Lung microvascular endothelial cell (primary cell): ENCODE results near the gene PCK1. TPM values are rescaled to one million over a fixed set of nuclear protein-coding genes. Genes with fewer than 3 reads are reported as not detected.
"Not testable (repeated sequence)": the region's sequence is repeated elsewhere in the genome, so short reads cannot be mapped to it uniquely, and the experiment has no call there.

Experiments
- DNase-seq, 2 donors: peaks; one replicate each; pipeline versions ENCODE4 v3.0.0 to v3.0.0-alpha.2; 2010; ENCODE audit warnings: low read depth in 2 of 2
- total RNA-seq: library from RNA; depleted of rRNA; stranded (reverse); fragments of >200 nt; gene quantifications from 2 replicates; pipeline ENCODE4 v1.2.1, GENCODE V29; 2014

Gene PCK1
- total RNA-seq, result not detected in 2 replicates

DNA sequence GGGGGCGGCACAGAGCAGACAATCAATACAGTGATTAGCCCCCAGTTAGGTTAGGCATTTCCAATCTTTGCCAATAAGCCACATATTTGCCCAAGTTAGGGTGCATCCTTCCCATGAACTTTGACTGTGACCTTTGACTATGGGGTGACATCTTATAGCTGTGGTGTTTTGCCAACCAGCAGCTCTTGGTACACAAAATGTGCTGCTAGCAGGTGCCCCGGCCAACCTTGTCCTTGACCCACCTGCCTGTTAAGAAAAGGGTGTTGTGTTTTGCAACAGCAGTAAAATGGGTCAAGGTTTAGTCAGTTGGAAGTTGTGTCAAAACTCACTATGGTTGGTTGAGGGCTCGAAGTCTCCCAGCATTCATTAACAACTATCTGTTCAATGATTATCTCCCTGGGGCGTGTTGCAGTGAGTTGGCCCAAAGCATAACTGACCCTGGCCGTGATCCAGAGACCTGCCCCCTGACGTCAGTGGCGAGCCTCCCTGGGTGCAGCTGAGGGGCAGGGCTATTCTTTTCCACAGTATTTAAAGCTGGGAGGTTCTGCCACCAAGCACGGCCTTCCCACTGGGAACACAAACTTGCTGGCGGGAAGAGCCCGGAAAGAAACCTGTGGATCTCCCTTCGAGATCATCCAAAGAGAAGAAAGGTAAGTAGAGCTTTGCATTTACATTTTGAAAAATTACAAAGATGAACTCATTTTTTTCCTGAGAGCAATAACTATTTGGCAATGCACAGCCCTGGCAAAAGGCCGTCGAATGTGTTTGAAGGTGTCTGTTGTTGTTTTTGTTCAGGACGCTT lies at the start of gene PCK1:
Gene PCK1 (plus strand): TSS at position 557 of the 802 bp plus-strand sequence. CDS start 302 bp downstream, outside the sequence.
- DNase-seq, result no peak

GRCh38 chr20:57511709-57512108 lies 49.2 kb upstream of the PCK1 start:
- not testable (repeated sequence) for DNase-seq

GRCh38 chr20:57512432-57512831 lies 48.5 kb upstream of the PCK1 start:
- DNase-seq, result no peak

- no peak for DNase-seq
Observed at GRCh38 chr20:57513199-57513598, 47.7 kb upstream of the PCK1 start.

- DNase-seq, result peak; percentile 73 to 84
Observed at GRCh38 chr20:57514273-57514751, 46.6 kb upstream of the PCK1 start.

- no peak for DNase-seq
Observed at GRCh38 chr20:57517904-57518303, 43.0 kb upstream of the PCK1 start.

GRCh38 chr20:57522380-57523140 lies 38.4 kb upstream of the PCK1 start:
- no peak for DNase-seq

- no peak for DNase-seq
Observed at GRCh38 chr20:57523782-57524181, 37.1 kb upstream of the PCK1 start.

- DNase-seq, result no peak
Observed at GRCh38 chr20:57524511-57525176, 36.3 kb upstream of the PCK1 start, which contains the start of gene CTCFL. TSS of gene CTCFL (minus strand) at chr20:57525140. CDS start at chr20:57524205, 935 bp downstream.

GRCh38 chr20:57525328-57526086 lies 35.4 kb upstream of the PCK1 start:
- no peak for DNase-seq

DNA sequence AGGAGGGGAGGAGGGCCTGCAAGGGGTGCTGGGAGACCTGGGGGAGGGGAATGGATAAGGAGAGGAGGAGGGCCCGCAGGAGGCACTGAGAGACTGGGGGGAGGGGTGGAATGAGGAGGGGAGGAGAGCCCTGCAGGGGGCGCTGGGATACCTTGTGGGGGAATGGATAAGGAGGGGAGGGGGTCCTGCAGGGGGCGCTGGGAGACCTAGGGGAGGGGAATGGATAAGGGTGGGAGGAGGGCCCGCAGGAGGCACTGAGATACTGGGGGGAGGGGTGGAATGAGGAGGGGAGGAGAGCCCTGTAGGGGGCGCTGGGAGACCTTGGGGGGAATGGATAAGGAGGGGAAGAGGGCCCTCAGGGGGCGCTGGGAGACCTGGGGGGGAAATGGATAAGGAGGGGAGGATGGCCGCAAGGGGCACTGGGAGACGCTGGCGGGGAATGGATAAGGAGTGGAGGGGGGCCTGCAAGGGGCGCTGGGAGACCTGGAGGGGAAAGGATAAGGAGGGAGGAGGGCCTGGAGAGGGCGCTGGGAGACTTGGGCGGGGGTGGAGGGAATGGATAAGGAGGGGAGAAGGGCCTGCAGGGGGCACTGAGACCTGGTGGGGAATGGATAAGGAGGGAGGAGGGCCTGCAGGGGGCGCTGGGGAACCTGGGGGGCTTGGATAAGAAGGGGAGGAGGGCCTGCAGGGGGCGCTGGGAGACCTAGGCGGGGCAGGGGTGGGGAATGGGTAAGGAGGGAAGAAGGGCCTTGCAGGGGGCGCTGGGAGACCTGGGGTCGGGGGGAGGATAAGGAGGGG lies 34.6 kb upstream of the PCK1 start:
- DNase-seq, result no peak

GRCh38 chr20:57526885-57527460 lies 33.9 kb upstream of the PCK1 start:
- DNase-seq, result no peak

- DNase-seq, result no peak
Observed at GRCh38 chr20:57527728-57528127, 33.2 kb upstream of the PCK1 start.

GRCh38 chr20:57528148-57528547 lies 32.8 kb upstream of the PCK1 start:
- DNase-seq, result no peak

DNA sequence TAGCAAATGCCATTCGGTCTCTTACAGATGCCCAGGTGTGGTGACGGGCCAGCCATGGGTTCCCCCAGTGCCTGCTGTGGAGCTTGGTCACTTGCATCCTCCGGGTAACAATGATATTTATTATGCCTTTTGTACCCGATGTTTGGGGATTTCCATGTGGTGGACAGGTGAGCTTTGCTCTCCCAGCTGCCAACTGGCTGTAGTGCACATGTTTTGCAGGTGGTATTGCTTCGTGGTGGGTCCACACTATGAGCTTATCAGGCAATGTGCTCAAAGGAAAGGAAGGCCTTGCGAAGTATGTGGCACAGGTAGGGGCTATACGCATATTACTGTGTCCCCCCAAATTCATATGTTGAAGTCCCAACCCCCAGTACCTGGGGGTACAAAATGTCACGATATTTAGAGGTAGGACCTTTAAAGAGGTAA lies 31.7 kb upstream of the PCK1 start:
- no peak for DNase-seq

DNA sequence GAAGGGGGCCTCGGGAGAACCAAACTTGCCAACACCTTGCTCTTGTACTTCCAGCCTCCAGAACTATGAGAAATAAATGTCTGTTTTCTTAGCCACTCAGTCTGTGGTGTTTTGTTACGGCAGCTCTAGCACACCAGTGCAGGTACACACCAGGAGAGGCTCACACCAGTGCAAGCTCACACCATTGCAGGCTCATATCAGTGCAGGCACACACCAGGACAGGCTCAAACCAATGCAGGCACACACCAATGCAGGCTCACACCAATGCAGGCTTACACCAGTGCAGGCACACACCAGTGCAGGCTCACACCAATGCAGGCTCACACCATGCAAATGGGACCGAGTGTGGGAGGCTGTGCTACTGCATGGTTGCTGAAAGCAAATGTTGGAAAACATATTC lies 31.1 kb upstream of the PCK1 start:
- DNase-seq, result no peak

- no peak for DNase-seq
Observed at GRCh38 chr20:57530327-57530981, 30.5 kb upstream of the PCK1 start.

DNA sequence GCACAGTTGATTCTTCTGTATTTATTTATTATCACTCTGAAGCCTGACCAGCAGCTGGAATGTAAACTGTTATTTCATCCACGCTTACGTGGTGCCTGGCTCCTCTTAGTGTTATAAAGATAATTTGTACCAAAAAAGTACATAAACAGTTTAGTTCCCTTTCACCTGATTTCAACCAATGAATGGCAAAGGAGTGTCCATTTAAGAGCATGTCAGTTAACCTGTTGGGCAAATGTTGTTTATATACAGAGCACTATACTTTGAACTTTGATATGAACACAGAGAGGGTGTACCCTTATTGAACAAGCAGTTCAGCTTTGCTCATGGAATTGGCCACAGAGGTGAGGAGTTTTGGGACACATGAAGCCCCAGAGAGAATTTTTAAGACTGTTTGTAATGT lies 28.8 kb upstream of the PCK1 start:
- no peak for DNase-seq

- DNase-seq, result no peak
Observed at GRCh38 chr20:57535297-57535696, 25.6 kb upstream of the PCK1 start.
